Endothelial cell of umbilical vein (primary cell): ENCODE results near the gene IL1R1. TPM values are rescaled to one million over a fixed set of nuclear protein-coding genes. Genes with fewer than 3 reads are reported as not detected.
A peak's percentile ranks its signal among the peaks of the same experiment; 100 is the strongest.

ENCODE experiments used
- BruUV-seq: library from RNA; stranded (reverse); fragments of 400-500 nt; replicated peaks from 2 replicates; lab custom pipeline; 2021; lab: Mats Ljungman, UMichigan
- CTCF ChIA-PET: fragments of 300-600, 350-600 bp; sonication (Branson Sonifier 250); formaldehyde crosslinking; loops from one replicate; lab custom pipeline; 2021; ENCODE audit warnings: antibody characterized with exemption, inconsistent platforms; lab: Charles Lee
- POLR2A ChIA-PET: fragments of 300-600, 350-600 bp; sonication (Branson Sonifier 250); formaldehyde crosslinking; loops from one replicate; lab custom pipeline; 2021; ENCODE audit warnings: antibody characterized with exemption, inconsistent platforms; lab: Charles Lee
- DNase-seq: peaks from one replicate; pipeline ENCODE4 v3.0.0-alpha.2; 2011; ENCODE audit warnings: low read depth, low spot score
- FAIRE-seq: peaks from 2 replicates; lab custom pipeline; 2011; peaks lifted over from hg19 to GRCh38; lab: Jason Lieb, UNC
- H2AFZ ChIP-seq: 2 replicates; pipeline ENCODE4 v1.6.0; 2012; ENCODE audit warnings: low read depth, low read length, control low read depth, inconsistent platforms
- H3K27ac ChIP-seq: 2 replicates; pipeline ENCODE4 v1.5.1; 2011; ENCODE audit warnings: low read depth, mild to moderate bottlenecking, control low read depth, low read length, moderate library complexity; ENCODE audit not compliant: insufficient read depth
- H3K27me3 ChIP-seq, 2 experiments: 2 replicates each; pipeline versions ENCODE4 v1.6.0 to v1.6.1; 2011; ENCODE audit warnings: low read length in 2 of 2, mixed read lengths in 1 of 2; ENCODE audit not compliant: control insufficient read depth in 2 of 2, insufficient read depth in 2 of 2
- H3K36me3 ChIP-seq, 2 experiments: 2 replicates in 1 of 2; 3 replicates in 1 of 2; pipeline ENCODE4 v1.5.1; 2011; ENCODE audit warnings: low read length in 2 of 2, mild to moderate bottlenecking in 1 of 2, moderate library complexity in 1 of 2; ENCODE audit not compliant: control insufficient read depth in 2 of 2, insufficient read depth in 2 of 2; ENCODE audit errors: extremely low read depth in 1 of 2
- H3K4me1 ChIP-seq: 3 replicates; pipeline ENCODE4 v1.5.1; 2011; ENCODE audit warnings: mild to moderate bottlenecking, low read length; ENCODE audit not compliant: control insufficient read depth, insufficient read depth; ENCODE audit errors: extremely low read depth
- H3K4me2 ChIP-seq: 2 replicates; pipeline ENCODE4 v1.6.1; 2011; ENCODE audit warnings: low read length, control low read depth, mixed read lengths; ENCODE audit not compliant: insufficient read depth
- H3K4me3 ChIP-seq, 3 experiments: fragments of 200-600 bp in 1 of 3; sonication (generic), shearing (Covaris generic) in 1 of 3; replicated peaks in 1 of 3; 2 replicates each; pipeline ENCODE4 v1.5.1; 2011 to 2016; ENCODE audit warnings: control low read depth in 3 of 3, low read length in 3 of 3, mild to moderate bottlenecking in 2 of 3, inconsistent platforms in 1 of 3, low read depth in 1 of 3, moderate library complexity in 1 of 3; ENCODE audit not compliant: insufficient read depth in 1 of 3
- H3K79me2 ChIP-seq: 2 replicates; pipeline ENCODE4 v1.6.0; 2012; ENCODE audit warnings: low read length, inconsistent platforms; ENCODE audit not compliant: control insufficient read depth, insufficient read depth
- H3K9ac ChIP-seq: replicated peaks from 2 replicates; pipeline ENCODE3; 2011; ENCODE audit warnings: low read length, control low read depth; ENCODE audit not compliant: insufficient read depth; ENCODE audit errors: extremely low read depth
- H3K9me1 ChIP-seq: replicated peaks from 3 replicates; pipeline ENCODE4 v1.6.0; 2011; ENCODE audit warnings: mild to moderate bottlenecking, low read length; ENCODE audit not compliant: control insufficient read depth, insufficient read depth; ENCODE audit errors: extremely low read depth
- H3K9me3 ChIP-seq: replicated peaks from 2 replicates; pipeline ENCODE4 v1.5.1; 2012; ENCODE audit warnings: low read length, inconsistent platforms; ENCODE audit not compliant: control insufficient read depth, insufficient read depth
- H4K20me1 ChIP-seq: replicated peaks from 2 replicates; pipeline ENCODE3; 2011; ENCODE audit warnings: mild to moderate bottlenecking, low read length; ENCODE audit not compliant: control insufficient read depth, insufficient read depth; ENCODE audit errors: extremely low read depth
- CTCF ChIP-seq, 2 donors: IDR thresholded peaks; 1 replicate in 1 of 2; 2 replicates in 1 of 2; pipeline ENCODE4 v1.5.1; 2011; ENCODE audit warnings: low read length in 2 of 2, mild to moderate bottlenecking in 2 of 2, moderate library complexity in 2 of 2, control low read depth in 1 of 2, inconsistent platforms in 1 of 2, low read depth in 1 of 2; ENCODE audit not compliant: insufficient read depth in 1 of 2; ENCODE audit errors: extremely low read depth in 1 of 2
- EZH2 ChIP-seq: IDR thresholded peaks from 2 replicates; pipeline ENCODE4 v1.6.1; 2012; ENCODE audit warnings: borderline replicate concordance, low read depth, mild to moderate bottlenecking, moderate library complexity, low read length, inconsistent platforms; ENCODE audit not compliant: severe bottlenecking
- FOS ChIP-seq: IDR thresholded peaks from 2 replicates; pipeline ENCODE4 v1.6.1; 2011; ENCODE audit warnings: mild to moderate bottlenecking, low read length, moderate library complexity, borderline replicate concordance; ENCODE audit not compliant: insufficient read depth
- GATA2 ChIP-seq: IDR thresholded peaks from 2 replicates; pipeline ENCODE4 v1.7.0; 2011; ENCODE audit warnings: low read depth, mild to moderate bottlenecking, moderate library complexity, mixed read lengths, low read length; ENCODE audit not compliant: insufficient read length, insufficient read depth
- JUN ChIP-seq: IDR thresholded peaks from 2 replicates; pipeline ENCODE4 v1.6.1; 2011; ENCODE audit warnings: borderline replicate concordance, low read depth; ENCODE audit not compliant: insufficient read length, insufficient read depth
- MAX ChIP-seq: IDR thresholded peaks from 2 replicates; pipeline ENCODE4 v1.6.1; 2011; ENCODE audit not compliant: insufficient read depth, insufficient read length
- POLR2A ChIP-seq: IDR thresholded peaks from 2 replicates; pipeline ENCODE4 v1.6.1; 2012; ENCODE audit warnings: low read depth, mild to moderate bottlenecking, control low read depth, low read length
- dilution Hi-C: fragments of 300-500 bp; cut with MboI; formaldehyde crosslinking; loops from one replicate; pipeline ENCODE4 v1.15.0; 2019; ENCODE audit warnings: low sequenced_read_pairs; ENCODE audit not compliant: extremely low pct_ligation_motif_present
- intact Hi-C: fragments of 100-400 bp; cut with micrococcal nuclease; formaldehyde crosslinking; loops from one replicate; pipeline ENCODE4 v1.10.0; 2022
- polyA plus RNA-seq, 4 experiments: library from polyadenylated mRNA; depleted of rRNA in 3 of 4; stranded (reverse) in 3 of 4; unstranded in 1 of 4; fragments of >200 nt; gene quantifications; 2 replicates each; pipeline versions ENCODE4 v1.2.1 to v1.2.3, GENCODE V29; 2011 to 2012; ENCODE audit warnings: missing spikeins in 1 of 4
- total RNA-seq: library from RNA; stranded (reverse); gene quantifications from 2 replicates; pipeline ENCODE4 v1.2.3, GENCODE V29; 2021

Gene IL1R1
- total and polyA plus RNA-seq, 2 donors (not counting 3 experiments of a cell fraction or from before 2014, with no cell fraction given), result 5.4 to 5.5 TPM

GRCh38 chr2:102129951-102130646 lies 12.4 kb upstream of the IL1R1 start:
- no peak overlapping the region for H3K9ac ChIP-seq
- no peaks in the 10 kb centered on the region for H3K9me1 ChIP-seq
- intact Hi-C loops (no loop called here), dilution Hi-C loops (no loop called here)
- H3K9me3 ChIP-seq, result no peaks in the 10 kb centered on the region
- FAIRE-seq, result no peak
- TF ChIP-seq EZH2, result no peak
- TF ChIP-seq CTCF (IDR thresholded peaks at IDR 0.05; ENCODE audit: extremely low read depth in 1 of 2, insufficient read depth in 1 of 2, low read depth in 1 of 2, low read length in 2 of 2), result no peak
- no peaks in the 10 kb centered on the region for H4K20me1 ChIP-seq
- BruUV-seq, result no TSS peak
- peak; percentile 21 for DNase-seq
- CTCF ChIA-PET, result interaction anchor here (1.1 kb wide), 1 partner anchor 11 kb away, joined by 5 read pairs; the partner anchor contains the start of gene IL1R1
- no peak overlapping the region for H2AFZ ChIP-seq
- H3K4me2 ChIP-seq, result no peak overlapping the region
- no peak overlapping the region for H3K4me3 ChIP-seq
- POLR2A ChIA-PET, result no interaction called here
- H3K36me3 ChIP-seq, result no peaks in the 10 kb centered on the region
- no peak overlapping the region for H3K27ac ChIP-seq
- H3K4me1 ChIP-seq, result peaks cover 10% of the 10 kb centered on the region
- no peaks in the 10 kb centered on the region for H3K79me2 ChIP-seq
- H3K27me3 ChIP-seq, result no peaks in the 10 kb centered on the region

- no peaks in the 10 kb centered on the region for H3K27me3 ChIP-seq
- H3K79me2 ChIP-seq, result no peaks in the 10 kb centered on the region
- TF ChIP-seq FOS (no peak), MAX (no peak), POLR2A (no peak), CTCF (IDR thresholded peaks at IDR 0.05; ENCODE audit: extremely low read depth in 1 of 2, insufficient read depth in 1 of 2, low read depth in 1 of 2, low read length in 2 of 2) (no peak), JUN (no peak), GATA2 (no peak)
- no peaks in the 10 kb centered on the region for H3K9me1 ChIP-seq
- dilution Hi-C loops, result no loop called here
- H3K4me2 ChIP-seq, result no peak overlapping the region
- no peak for FAIRE-seq
- peaks cover 10% of the 10 kb centered on the region for H3K4me1 ChIP-seq
- intact Hi-C loops, result no loop called here
- DNase-seq, result no peak
- ChIA-PET POLR2A (no interaction called here), CTCF (interaction anchor here (1.1 kb wide), 1 partner anchor 11 kb away, joined by 5 read pairs; the partner anchor contains the start of gene IL1R1)
- no peak overlapping the region for H3K4me3 ChIP-seq
- no peaks in the 10 kb centered on the region for H4K20me1 ChIP-seq
- BruUV-seq, result no TSS peak
- H3K9ac ChIP-seq, result no peak overlapping the region
- H3K36me3 ChIP-seq, result no peaks in the 10 kb centered on the region
- no peak overlapping the region for H3K27ac ChIP-seq
- H2AFZ ChIP-seq, result no peak overlapping the region
- H3K9me3 ChIP-seq, result no peaks in the 10 kb centered on the region
Observed at GRCh38 chr2:102130647-102130991, 11.9 kb upstream of the IL1R1 start.
